ENCODE data around the gene DMRT1. TPM values are rescaled to one million over a fixed set of nuclear protein-coding genes. Genes with fewer than 3 reads are reported as not detected.

DMRT1 gene
- total and polyA plus RNA-seq, 9 donors = not detected

GRCh38 chr9:942805-943580, 101.5 kb downstream of the DMRT1 start:
- Histone ChIP-seq H3K36me3 (no peaks in the 10 kb centered on the region), H3K4me1 (ENCODE audit: insufficient read depth) (no peaks in the 10 kb centered on the region), H3K9me3 (no peaks in the 10 kb centered on the region), H3K27ac (no peak overlapping the region), H3K4me3 (no peak overlapping the region), H3K27me3 (no peaks in the 10 kb centered on the region)
- WGBS, 3 donors = 28 to 43% (median 40%) methylated on average over 6 of the region's 6 CpGs
- TF ChIP-seq EP300 (IDR thresholded peaks at IDR 0.05) = no peak
- TF ChIP-seq POLR2A (IDR thresholded peaks at IDR 0.05) = no peak
- TF ChIP-seq CTCF (IDR thresholded peaks at IDR 0.05) = no peak
- no peak for DNase-seq
- intact Hi-C loops (cut with DNase I) = no loop called here

DNA sequence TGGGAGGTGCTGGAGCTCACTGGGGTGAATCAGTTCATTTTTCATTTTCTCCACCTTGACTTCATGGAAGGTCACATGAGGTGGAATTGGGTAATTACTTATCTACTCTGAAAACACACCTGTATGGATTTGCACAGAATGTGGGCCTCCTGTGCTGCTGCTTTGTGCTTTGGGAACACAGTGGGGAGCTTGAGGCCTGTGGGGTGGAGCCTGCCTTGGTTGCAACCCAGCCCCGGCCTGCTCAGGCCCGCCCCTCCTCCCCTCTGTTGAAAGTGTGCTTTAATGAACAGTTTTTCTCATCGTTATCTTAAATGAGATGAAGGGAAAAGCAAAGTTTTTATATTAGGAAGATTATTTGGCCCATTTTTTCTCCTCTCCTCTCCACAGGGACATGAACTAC, 106.5 kb downstream of the DMRT1 start:
- no peaks in the 10 kb centered on the region for H3K9me3 ChIP-seq
- no peak overlapping the region for H3K4me3 ChIP-seq
- no peaks in the 10 kb centered on the region for H3K36me3 ChIP-seq
- H3K27me3 ChIP-seq = no peaks in the 10 kb centered on the region
- TF ChIP-seq CTCF (IDR thresholded peaks at IDR 0.05) (no peak), POLR2A (IDR thresholded peaks at IDR 0.05) (no peak), EP300 (IDR thresholded peaks at IDR 0.05) (no peak)
- WGBS, 3 donors = 59 to 83% (median 67%) methylated on average over 3 of the region's 3 CpGs
- H3K4me1 ChIP-seq (ENCODE audit: insufficient read depth) = no peaks in the 10 kb centered on the region
- H3K27ac ChIP-seq = no peak overlapping the region
- intact Hi-C loops (cut with DNase I) = no loop called here
- DNase-seq = no peak

GRCh38 chr9:948497-948896, 107.0 kb downstream of the DMRT1 start:
- Histone ChIP-seq H3K4me1 (ENCODE audit: insufficient read depth) (no peaks in the 10 kb centered on the region), H3K9me3 (no peaks in the 10 kb centered on the region), H3K4me3 (no peak overlapping the region), H3K27me3 (no peaks in the 10 kb centered on the region), H3K36me3 (no peaks in the 10 kb centered on the region), H3K27ac (no peak overlapping the region)
- TF ChIP-seq EP300 (IDR thresholded peaks at IDR 0.05) = no peak
- no peak for TF ChIP-seq POLR2A (IDR thresholded peaks at IDR 0.05)
- TF ChIP-seq CTCF (IDR thresholded peaks at IDR 0.05) = no peak
- DNase-seq = no peak
- intact Hi-C loops (cut with DNase I) = no loop called here
- WGBS, 3 donors = 85 to 91% (median 91%) methylated on average over 7 of the region's 7 CpGs

DNA sequence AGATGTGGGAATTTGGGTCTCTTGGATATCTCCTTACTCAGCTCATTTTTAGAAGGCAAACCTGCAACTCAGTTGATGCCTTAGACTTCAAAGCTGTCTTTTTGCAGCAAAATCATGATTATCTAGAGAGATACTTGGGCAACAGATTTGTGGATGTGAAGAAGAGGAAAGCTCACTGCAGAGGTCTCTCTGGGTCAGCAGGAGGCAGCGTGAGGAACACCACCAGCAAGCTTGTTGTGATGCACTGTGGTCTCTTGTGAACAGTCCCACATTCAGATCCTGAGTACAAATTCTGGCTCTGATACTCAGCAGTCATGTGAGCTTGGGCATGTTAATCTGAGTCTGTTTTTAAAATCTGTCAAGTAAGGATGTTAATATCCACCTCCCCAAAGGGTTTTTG, 108.6 kb downstream of the DMRT1 start:
- WGBS, 3 donors = 45 to 57% (median 56%) methylated on average over 1 of the region's 1 CpG
- no peaks in the 10 kb centered on the region for H3K27me3 ChIP-seq
- H3K9me3 ChIP-seq = no peaks in the 10 kb centered on the region
- no peak for TF ChIP-seq POLR2A (IDR thresholded peaks at IDR 0.05)
- TF ChIP-seq EP300 (IDR thresholded peaks at IDR 0.05) = no peak
- TF ChIP-seq CTCF (IDR thresholded peaks at IDR 0.05) = no peak
- no peaks in the 10 kb centered on the region for H3K36me3 ChIP-seq
- H3K27ac ChIP-seq = no peak overlapping the region
- DNase-seq = no peak
- intact Hi-C loops (cut with DNase I) = no loop called here
- no peak overlapping the region for H3K4me3 ChIP-seq
- H3K4me1 ChIP-seq (ENCODE audit: insufficient read depth) = no peaks in the 10 kb centered on the region
